ENCODE data around the gene PRKAG2.
"Not testable (repeated sequence)": the region's sequence is repeated elsewhere in the genome, so short reads cannot be mapped to it uniquely, and the experiment has no call there.

PRKAG2 gene

DNA sequence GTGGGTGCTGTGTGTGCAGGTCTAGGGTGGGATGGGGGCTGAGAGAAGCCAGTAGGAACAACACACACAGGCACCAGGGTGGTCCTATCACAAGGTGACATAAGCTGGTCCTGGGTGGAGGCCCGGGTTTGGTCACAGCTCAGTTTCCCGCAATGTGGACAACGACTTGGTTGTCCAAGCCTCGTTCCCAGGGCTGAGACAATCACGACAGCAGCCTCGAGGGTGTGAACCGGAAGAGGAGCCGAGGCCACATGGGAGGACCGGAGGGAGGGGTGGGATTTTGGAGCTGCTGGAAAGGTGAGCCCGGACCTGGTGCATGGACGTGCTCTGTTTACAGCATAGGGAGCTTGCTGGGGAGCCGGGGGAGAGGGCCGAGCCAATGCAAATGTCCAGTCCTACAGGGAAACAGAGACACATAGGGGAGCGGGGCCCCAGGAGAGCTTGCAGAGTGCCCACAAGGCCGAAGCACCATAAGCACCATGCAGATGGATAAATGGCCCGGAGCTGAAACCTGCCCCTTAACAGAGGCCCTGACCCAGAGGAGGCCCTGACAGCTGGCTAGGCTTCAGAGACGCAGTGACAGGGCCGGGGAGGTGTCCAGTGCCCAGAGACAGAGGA lies 92.8 kb downstream of the PRKAG2 start:
- TF ChIP-seq CTCF (conservative IDR thresholded peaks at IDR 0.05; ENCODE audit: low read length) = no peak
- TF ChIP-seq EZH2phosphoT487 (IDR thresholded peaks at IDR 0.05; ENCODE audit: borderline replicate concordance) = no peak

GRCh38 chr7:151782598-151783448 lies 94.1 kb downstream of the PRKAG2 start:
- Histone ChIP-seq H3K4me1 (ENCODE audit: insufficient read depth, low read length, poor library complexity, severe bottlenecking) (no peaks in the 10 kb centered on the region), H3K9me3 (ENCODE audit: insufficient read depth, low read depth, low read length) (no peaks in the 10 kb centered on the region), H3K9me2 (replicated peaks; ENCODE audit: low read depth, low read length) (no peaks in the 10 kb centered on the region), H3K79me2 (ENCODE audit: insufficient read depth, low read length) (no peaks in the 10 kb centered on the region), H3K36me3 (ENCODE audit: insufficient read depth, low read length) (no peaks in the 10 kb centered on the region; the same call in 1 of the 2 replicates), H3K9ac (ENCODE audit: low read depth, low read length, poor library complexity, severe bottlenecking) (no peak overlapping the region), H4K20me1 (ENCODE audit: insufficient read depth, low read length, poor library complexity, severe bottlenecking) (no peaks in the 10 kb centered on the region), H3K4me3 (ENCODE audit: low read length, poor library complexity, severe bottlenecking) (no peak overlapping the region), H3K4me2 (ENCODE audit: low read depth, low read length, poor library complexity, severe bottlenecking) (peak overlapping the region; percentile 11), H2AFZ (ENCODE audit: low read length) (no peak overlapping the region; the same call in 1 of the 2 replicates), H3K27me3 (ENCODE audit: insufficient read depth, low read length, poor library complexity, severe bottlenecking) (no peaks in the 10 kb centered on the region), H3F3A (ENCODE audit: low read depth) (no peaks in the 10 kb centered on the region)
- no peak for TF ChIP-seq EZH2phosphoT487 (IDR thresholded peaks at IDR 0.05; ENCODE audit: borderline replicate concordance)
- TF ChIP-seq CTCF (conservative IDR thresholded peaks at IDR 0.05; ENCODE audit: low read length) = peak; percentile 68

More for the DNA sequence above, 92.8 kb downstream of the PRKAG2 start:
- Histone ChIP-seq H2AFZ (ENCODE audit: low read length) (no peak overlapping the region), H3K9me2 (replicated peaks; ENCODE audit: low read depth, low read length) (no peaks in the 10 kb centered on the region), H3K36me3 (ENCODE audit: insufficient read depth, low read length) (no peaks in the 10 kb centered on the region; the same call in 1 of the 2 replicates), H3K4me3 (ENCODE audit: low read length, poor library complexity, severe bottlenecking) (no peak overlapping the region), H3K27me3 (ENCODE audit: insufficient read depth, low read length, poor library complexity, severe bottlenecking) (no peaks in the 10 kb centered on the region), H3K4me2 (ENCODE audit: low read depth, low read length, poor library complexity, severe bottlenecking) (no peak overlapping the region), H3K4me1 (ENCODE audit: insufficient read depth, low read length, poor library complexity, severe bottlenecking) (no peaks in the 10 kb centered on the region), H3F3A (ENCODE audit: low read depth) (no peaks in the 10 kb centered on the region), H3K9me3 (ENCODE audit: insufficient read depth, low read depth, low read length) (no peaks in the 10 kb centered on the region), H3K9ac (ENCODE audit: low read depth, low read length, poor library complexity, severe bottlenecking) (no peak overlapping the region), H4K20me1 (ENCODE audit: insufficient read depth, low read length, poor library complexity, severe bottlenecking) (no peaks in the 10 kb centered on the region), H3K79me2 (ENCODE audit: insufficient read depth, low read length) (no peaks in the 10 kb centered on the region)

- H3K79me2 ChIP-seq (ENCODE audit: insufficient read depth, low read length); H3K4me1 ChIP-seq (ENCODE audit: insufficient read depth, low read length, poor library complexity, severe bottlenecking); H3K9me2 ChIP-seq (replicated peaks; ENCODE audit: low read depth, low read length); H3K9me3 ChIP-seq (ENCODE audit: insufficient read depth, low read depth, low read length); H3K36me3 ChIP-seq (ENCODE audit: insufficient read depth, low read length); H4K20me1 ChIP-seq (ENCODE audit: insufficient read depth, low read length, poor library complexity, severe bottlenecking); H3K27me3 ChIP-seq (ENCODE audit: insufficient read depth, low read length, poor library complexity, severe bottlenecking); H3K4me3 ChIP-seq (ENCODE audit: low read length, poor library complexity, severe bottlenecking); H3K4me2 ChIP-seq (ENCODE audit: low read depth, low read length, poor library complexity, severe bottlenecking); H2AFZ ChIP-seq (ENCODE audit: low read length); H3F3A ChIP-seq (ENCODE audit: low read depth); H3K9ac ChIP-seq (ENCODE audit: low read depth, low read length, poor library complexity, severe bottlenecking): not testable (repeated sequence)
Observed at GRCh38 chr7:151782256-151782597, 94.7 kb downstream of the PRKAG2 start.
